GM19395 (cell line): ENCODE data around the gene UBE3D.
"Not testable (repeated sequence)": the region's sequence is repeated elsewhere in the genome, so short reads cannot be mapped to it uniquely, and the experiment has no call there.

Experiments used
- ATAC-seq: cut with Tn5 transposase; IDR thresholded peaks from one replicate; pipeline ENCODE4 v1.9.1; 2021; ENCODE audit warnings: mild to moderate bottlenecking, moderate library complexity; ENCODE audit not compliant: unreplicated experiment

UBE3D gene

GRCh38 chr6:82917346-82918064 lies 148.1 kb downstream of the UBE3D start:
- ATAC-seq, result no peak

GRCh38 chr6:82915666-82916065 lies 150.0 kb downstream of the UBE3D start:
- no peak for ATAC-seq

- ATAC-seq, result no peak
These were observed 151.1 kb downstream of the UBE3D start for GRCh38 chr6:82914511-82914910.

- no peak for ATAC-seq
These were observed 154.8 kb downstream of the UBE3D start for GRCh38 chr6:82910820-82911219.

- ATAC-seq, result no peak
These were observed 155.2 kb downstream of the UBE3D start for GRCh38 chr6:82910395-82910794.

DNA sequence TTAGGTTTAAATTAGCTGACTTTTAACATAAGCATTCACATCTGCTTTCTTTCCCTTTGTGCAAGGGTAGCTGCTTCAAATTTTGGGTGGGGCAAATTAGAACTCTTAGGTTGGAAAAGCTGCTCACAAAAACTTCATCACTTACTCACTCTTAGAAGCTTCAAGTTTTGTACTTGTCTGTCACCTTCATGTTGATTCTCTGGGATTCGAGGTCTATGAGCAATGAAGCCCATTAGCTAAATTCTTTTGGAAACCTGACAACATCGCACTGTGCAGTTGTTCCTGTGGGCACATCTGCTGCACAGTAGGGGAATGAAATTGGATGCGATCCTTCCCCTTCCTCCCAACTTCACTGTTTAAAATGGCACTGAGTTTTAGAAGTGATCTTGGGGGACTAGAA lies 156.1 kb downstream of the UBE3D start:
- no peak for ATAC-seq

GRCh38 chr6:82908661-82909060 lies 157.0 kb downstream of the UBE3D start:
- ATAC-seq, result no peak

DNA sequence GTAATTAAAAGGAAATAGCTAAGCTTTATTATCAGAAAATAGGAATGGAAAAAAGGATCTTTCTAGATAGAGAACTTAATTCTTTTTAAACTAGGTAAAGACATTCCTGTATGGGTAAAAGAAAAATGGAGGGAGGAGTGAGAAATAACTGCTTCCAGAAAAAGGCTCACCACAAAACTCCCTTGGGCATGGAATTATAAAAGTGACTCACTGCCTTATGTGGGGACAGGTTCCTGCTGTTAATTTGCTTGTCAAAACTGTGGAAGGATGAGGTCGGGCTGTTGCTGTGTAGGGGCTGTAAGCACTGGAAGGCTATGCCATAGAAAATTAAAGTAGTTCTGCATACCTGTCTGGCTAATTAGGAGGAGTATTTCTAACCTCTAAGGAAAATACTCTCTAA lies 158.7 kb downstream of the UBE3D start:
- ATAC-seq, result no peak

DNA sequence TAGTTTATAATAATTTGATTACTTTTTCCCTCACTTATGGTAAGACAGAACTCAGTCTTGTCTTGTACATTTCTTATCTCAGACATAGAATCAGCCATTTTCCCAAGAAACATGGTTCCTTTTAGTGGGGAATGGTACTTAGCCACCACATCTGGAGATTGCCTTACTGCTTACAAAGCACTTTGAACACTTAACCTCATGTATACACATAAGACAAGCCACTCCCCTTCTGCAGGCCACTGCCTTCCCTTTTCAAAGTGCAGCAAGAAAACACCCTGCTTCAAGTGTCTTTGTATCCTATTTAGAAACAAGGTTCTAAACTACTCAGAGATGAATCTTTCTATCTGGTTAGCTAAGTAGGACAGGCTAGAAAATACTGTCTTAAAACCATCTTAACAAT lies 159.2 kb downstream of the UBE3D start:
- ATAC-seq, result no peak

- ATAC-seq, result no peak
These were observed 160.8 kb downstream of the UBE3D start for GRCh38 chr6:82904860-82905259.

DNA sequence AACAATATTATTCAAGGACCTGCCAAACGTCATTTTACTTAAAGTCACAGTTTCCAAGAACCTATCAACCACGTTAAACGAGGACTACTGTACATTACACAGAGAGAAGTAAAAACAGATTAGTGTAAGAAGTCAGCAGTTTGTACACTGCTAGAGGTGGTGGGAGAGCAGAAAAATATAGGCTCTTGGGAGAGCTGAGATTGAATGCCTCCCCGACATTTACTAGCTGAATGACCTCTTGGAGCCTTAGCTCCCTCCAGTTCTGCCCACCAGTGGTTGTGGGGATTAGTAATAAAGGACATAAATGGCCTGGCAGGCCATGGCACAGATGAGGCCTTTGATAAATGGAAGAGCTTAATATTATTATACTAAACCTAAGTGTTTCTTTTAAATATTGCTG lies 161.4 kb downstream of the UBE3D start:
- no peak for ATAC-seq

GRCh38 chr6:82902290-82902689 lies 163.4 kb downstream of the UBE3D start:
- ATAC-seq, result no peak

DNA sequence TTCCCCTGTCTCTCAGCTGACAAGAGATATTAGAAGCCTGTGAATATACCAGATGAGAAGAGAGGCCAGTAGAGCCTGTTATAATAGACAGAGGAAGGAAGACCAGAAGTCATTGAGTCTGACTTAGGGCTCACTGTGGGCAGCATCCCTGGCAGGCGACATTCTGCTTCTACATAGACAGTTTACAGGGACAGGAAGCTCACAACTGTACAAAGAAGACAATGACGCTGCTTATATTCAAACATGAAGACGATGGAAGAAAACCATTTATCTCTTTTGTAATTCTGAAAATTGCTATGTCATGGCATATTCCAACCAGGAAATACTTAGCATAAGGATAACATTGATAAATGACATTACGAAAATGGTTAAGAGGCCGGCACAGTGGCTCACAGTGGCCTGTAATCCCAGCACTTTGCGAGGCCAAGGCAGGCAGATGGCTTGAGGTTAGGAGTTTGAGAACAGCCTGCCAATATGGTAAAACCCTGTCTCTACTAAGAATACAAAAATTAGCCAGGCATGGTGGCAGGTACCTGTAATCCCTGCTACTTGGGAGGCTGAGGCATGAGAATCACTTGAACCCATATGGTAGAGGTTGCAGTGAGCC lies 170.9 kb downstream of the UBE3D start:
- ATAC-seq, result no peak

DNA sequence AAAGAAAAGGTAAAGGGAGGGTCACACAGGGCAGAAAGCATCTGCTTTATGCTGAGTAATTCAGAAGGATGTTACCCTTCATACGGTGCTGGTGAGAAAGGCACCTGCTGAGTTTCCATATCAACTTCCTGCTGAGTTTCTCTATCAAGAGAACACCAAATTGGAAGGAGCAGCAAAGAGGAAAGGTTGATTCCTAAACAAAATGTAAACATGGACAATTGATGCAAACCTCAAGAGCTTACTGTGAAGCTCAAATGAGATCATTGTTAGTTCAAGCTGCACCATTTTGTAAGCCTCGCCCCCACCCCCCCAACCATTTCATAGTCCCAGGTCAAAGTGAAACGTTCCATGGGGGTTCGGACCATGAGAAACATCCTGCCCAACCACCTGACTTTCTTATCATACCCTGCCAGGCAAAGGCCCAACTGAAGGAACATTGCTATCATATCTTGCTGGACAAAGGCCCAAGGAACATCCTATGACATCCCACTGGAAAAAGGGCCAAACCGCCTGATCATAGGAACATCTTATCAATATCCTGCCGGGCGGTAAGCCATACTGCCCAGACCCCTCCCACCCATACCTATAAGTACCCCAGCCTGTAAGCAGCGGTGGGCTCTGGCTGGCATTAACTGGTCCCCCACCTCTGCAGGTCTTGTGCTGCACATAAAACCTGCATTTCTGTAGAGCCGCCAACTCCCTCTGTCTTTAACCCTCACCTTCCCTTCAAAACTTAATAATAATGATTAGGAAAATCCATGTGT lies 171.6 kb downstream of the UBE3D start:
- ATAC-seq, result no peak

DNA sequence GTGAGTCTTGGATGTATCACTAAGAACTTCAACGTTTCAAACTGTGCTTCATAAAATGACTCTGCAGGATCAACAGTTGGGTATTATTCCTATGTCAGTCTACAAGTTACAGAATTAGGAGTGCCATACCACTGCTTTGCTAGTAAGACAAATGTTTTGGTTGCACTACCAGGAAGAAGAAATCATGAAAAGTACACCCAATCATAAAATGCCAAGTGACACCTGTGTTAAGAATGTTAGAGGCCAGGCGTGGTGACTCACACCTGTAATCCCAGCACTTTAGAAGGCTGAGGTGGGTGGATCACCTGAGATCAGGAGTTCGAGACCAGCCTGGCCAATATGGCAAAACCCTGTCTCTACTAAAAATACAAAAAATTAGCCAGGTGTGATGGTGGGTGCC lies 174.1 kb downstream of the UBE3D start:
- not testable (repeated sequence) for ATAC-seq

GRCh38 chr6:82891076-82891475 lies 174.6 kb downstream of the UBE3D start:
- ATAC-seq, result no peak

GRCh38 chr6:82890240-82890639 lies 175.4 kb downstream of the UBE3D start:
- ATAC-seq, result no peak

DNA sequence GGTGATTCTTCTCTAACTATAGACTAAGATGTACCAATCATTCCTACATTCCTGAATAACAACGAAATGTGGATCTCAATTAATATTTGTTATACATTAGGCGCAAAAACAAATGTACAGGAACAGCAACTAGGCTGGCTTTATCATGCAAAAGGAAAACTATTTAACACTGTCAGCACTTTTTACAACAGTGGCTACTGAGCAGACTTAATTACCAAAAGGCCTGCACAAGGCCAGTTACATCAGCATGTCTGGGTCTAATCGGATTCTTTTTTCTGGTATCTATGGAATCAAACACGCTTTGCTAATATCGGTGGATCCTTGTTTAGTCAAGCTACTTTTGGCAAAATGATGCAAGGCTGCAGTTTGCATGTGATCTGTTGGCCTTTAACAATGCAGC lies 176.5 kb downstream of the UBE3D start:
- ATAC-seq, result no peak

- ATAC-seq, result no peak
These were observed 183.1 kb downstream of the UBE3D start for GRCh38 chr6:82882363-82883023.

GRCh38 chr6:82881519-82881918 lies 184.1 kb downstream of the UBE3D start:
- ATAC-seq, result no peak

GRCh38 chr6:82878812-82879211 lies 186.8 kb downstream of the UBE3D start:
- no peak for ATAC-seq
